IPS-15b (cell line): ENCODE results near the gene HSD17B14.
"Not testable (repeated sequence)": the region's sequence is repeated elsewhere in the genome, so short reads cannot be mapped to it uniquely, and the experiment has no call there.

Experiments
- H3K27me3 ChIP-seq: one replicate; pipeline ENCODE4 v1.6.1; 2013; ENCODE audit warnings: low read length; ENCODE audit not compliant: control insufficient read depth, insufficient read depth
- H3K36me3 ChIP-seq: one replicate; pipeline ENCODE4 v1.6.1; 2013; ENCODE audit warnings: low read length; ENCODE audit not compliant: control insufficient read depth, insufficient read depth
- H3K4me1 ChIP-seq: one replicate; pipeline ENCODE4 v1.6.1; 2013; ENCODE audit warnings: mild to moderate bottlenecking, low read length; ENCODE audit not compliant: control insufficient read depth, insufficient read depth
- H3K4me3 ChIP-seq: one replicate; pipeline ENCODE4 v1.5.1; 2013; ENCODE audit warnings: low read depth, low read length
- H3K9ac ChIP-seq: one replicate; pipeline ENCODE4 v1.6.1; 2013; ENCODE audit warnings: low read depth, mild to moderate bottlenecking, low read length
- H3K9me3 ChIP-seq: one replicate; pipeline ENCODE4 v1.6.1; 2013; ENCODE audit warnings: mild to moderate bottlenecking, low read length; ENCODE audit not compliant: control insufficient read depth, insufficient read depth

HSD17B14 gene

DNA sequence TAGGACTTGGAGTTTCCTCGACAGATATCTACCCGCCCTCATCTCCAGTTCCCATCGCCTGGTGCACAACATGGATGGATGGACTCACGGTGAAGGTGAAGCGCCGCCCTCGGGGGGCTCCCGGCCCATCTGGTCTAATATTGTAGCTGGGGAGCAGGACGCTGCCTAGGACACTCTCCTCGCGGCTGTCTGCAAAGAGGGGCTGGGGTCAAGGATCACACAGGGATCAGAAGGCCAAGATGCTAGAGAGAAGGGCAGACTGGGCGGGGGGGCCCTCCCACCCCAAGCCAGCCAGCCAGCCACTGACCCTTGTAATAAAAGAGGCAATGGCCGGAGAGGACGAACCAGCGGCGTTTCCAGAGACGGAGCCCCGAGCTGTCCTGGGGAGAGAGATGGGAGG lies 25.0 kb upstream of the HSD17B14 start:
- H3K9me3 ChIP-seq = no peaks in the 10 kb centered on the region
- H3K27me3 ChIP-seq = no peaks in the 10 kb centered on the region
- H3K36me3 ChIP-seq = no peaks in the 10 kb centered on the region
- no peak overlapping the region for H3K9ac ChIP-seq
- H3K4me3 ChIP-seq = no peak overlapping the region
- H3K4me1 ChIP-seq = no peaks in the 10 kb centered on the region

DNA sequence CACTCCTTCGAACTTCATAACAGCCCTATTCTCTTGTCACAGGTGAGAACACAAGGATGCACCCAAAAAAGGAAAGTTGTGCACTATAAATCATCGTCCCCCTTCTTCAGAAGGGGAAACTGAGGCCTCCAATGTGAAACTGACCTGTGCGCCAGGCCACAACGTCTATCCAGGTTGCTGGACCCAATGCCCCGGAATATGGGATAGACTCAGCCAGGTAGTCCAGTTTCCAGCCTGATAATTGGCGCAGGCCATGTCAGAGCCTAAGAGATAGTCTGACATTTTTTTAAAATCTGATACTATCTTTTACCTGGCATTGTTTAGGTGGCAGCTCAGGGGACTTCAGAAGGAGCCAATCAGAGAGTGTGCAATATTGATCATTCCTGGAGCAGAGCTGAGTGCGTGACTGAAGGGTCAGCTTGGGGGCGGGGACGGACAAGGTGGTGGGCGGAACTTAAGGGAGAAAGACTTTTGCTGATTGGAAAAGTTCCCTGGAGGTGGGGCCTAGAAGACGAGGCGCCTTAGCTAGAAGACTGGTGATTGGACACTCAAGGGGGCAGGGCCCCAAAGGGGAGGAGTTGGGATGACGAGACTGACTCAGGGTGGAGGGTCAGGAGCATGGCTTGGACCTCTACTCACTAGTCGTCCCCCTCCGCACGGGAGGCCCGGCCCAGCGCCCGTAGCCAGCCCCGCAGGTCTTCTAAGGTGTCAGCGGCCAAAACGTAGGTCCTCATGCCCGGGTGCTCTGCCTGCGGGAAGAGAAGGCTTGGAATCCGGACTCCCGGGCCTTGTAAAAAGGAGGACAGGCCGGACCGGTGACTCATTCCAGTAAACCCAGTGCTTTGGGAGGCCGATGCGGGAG lies 23.7 kb upstream of the HSD17B14 start:
- no peak overlapping the region for H3K4me3 ChIP-seq
- H3K9me3 ChIP-seq = no peaks in the 10 kb centered on the region
- no peaks in the 10 kb centered on the region for H3K4me1 ChIP-seq
- H3K9ac ChIP-seq = no peak overlapping the region
- no peaks in the 10 kb centered on the region for H3K27me3 ChIP-seq
- no peaks in the 10 kb centered on the region for H3K36me3 ChIP-seq

DNA sequence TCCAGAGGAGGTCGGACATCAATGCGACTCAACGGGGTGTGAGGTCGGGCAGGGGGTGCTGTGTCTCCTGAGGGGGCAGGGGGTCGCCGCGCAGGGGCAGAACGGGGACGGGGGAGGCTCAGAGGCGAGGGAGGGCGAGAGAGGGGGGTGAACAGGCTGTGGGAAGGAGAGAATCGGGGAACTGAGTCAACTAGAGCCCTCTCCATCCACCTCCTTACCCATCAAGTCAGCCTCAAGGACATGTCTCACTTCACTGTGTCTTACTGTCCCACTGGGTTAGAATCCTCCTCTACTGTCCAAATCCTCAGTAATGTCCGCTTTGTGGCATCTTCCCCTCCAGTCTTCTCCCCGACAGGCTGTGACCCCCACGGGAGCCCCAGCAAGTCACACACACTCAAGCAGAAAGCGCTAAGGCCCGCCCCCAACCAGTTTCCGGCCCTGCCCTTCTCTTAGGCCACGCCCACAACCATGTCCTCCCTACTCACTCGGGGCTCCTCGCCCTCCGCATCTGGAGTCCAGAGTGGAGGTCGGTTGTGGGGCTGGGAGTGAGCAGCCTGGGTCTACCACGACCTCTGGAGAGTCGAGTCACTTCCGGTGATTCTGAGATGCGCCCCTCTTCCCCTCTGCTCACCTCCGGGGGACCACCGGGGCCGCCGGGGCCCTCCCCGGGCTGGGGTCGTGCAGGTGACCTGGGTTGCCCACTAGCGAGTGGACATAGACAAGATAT lies 22.9 kb upstream of the HSD17B14 start:
- Histone ChIP-seq H3K27me3 (no peaks in the 10 kb centered on the region), H3K36me3 (no peaks in the 10 kb centered on the region), H3K4me1 (no peaks in the 10 kb centered on the region), H3K4me3 (peak overlapping the region; percentile 14), H3K9me3 (no peaks in the 10 kb centered on the region), H3K9ac (no peak overlapping the region)

DNA sequence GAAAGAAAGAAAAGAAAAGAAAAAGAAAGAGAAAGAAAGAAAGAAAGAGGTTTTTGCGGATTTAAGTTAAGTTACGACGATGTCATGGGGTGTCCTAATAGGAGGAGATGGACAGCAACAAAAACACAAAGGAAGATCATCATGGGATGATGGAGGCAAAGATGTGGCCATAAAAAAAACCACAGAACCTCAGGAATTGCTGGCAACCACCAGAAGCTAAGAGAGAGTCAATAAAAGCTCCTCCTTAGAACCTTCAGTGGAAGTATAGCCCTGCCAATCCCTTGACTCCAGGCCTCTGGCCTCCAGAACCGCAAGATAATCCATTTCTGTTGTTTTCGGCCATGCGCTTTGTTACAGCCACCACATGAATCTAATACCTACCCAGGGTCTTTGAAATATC lies 20.6 kb upstream of the HSD17B14 start:
- peaks cover 4% of the 10 kb centered on the region for H3K36me3 ChIP-seq
- no peaks in the 10 kb centered on the region for H3K4me1 ChIP-seq
- H3K9me3 ChIP-seq = no peaks in the 10 kb centered on the region
- H3K27me3 ChIP-seq = no peaks in the 10 kb centered on the region
- no peak overlapping the region for H3K9ac ChIP-seq
- H3K4me3 ChIP-seq = no peak overlapping the region

DNA sequence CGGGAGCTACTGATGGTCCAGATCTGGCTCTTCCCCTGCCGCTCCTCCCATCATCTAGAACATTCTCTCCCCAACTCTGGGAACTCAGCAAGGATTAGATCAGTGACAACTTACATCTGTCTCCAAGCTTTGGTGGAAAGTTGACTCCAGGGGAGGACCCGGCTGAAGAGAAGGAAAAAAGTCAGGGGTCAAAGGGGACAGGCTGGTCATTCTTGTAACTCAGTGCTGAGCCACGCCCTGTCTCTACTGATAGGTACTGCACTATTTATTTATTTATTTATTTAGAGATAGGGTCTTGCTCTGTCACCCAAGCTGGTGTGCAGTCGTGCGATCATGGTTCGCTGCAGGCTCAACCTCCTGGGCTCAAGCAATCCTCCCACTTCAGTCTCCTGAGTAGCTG lies 17.8 kb upstream of the HSD17B14 start:
- Histone ChIP-seq H3K4me1 (no peaks in the 10 kb centered on the region), H3K36me3 (peaks cover 4% of the 10 kb centered on the region), H3K27me3 (no peaks in the 10 kb centered on the region), H3K4me3 (no peak overlapping the region), H3K9ac (no peak overlapping the region), H3K9me3 (no peaks in the 10 kb centered on the region)

DNA sequence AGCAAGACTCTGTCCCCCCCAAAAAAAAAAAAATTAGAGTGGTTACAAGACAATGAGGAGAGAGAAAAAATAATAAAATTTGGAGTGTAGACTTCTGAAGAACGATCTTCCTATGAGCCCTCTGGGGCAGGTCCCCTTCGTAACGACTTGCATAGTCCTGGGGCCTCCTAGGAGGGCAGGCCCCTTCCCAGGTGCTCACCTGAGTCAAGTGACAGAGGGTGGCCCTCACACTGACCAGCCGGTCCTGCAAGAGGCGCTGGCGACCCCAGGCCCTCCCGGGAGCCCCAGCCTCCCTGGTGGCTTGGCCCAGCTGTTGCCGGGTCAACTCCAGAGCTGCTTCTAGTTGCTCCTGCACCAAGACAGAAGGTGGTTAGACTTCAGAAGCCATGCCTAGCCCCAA lies 17.2 kb upstream of the HSD17B14 start:
- no peaks in the 10 kb centered on the region for H3K27me3 ChIP-seq
- no peak overlapping the region for H3K9ac ChIP-seq
- H3K36me3 ChIP-seq = peaks cover 4% of the 10 kb centered on the region
- H3K9me3 ChIP-seq = no peaks in the 10 kb centered on the region
- no peaks in the 10 kb centered on the region for H3K4me1 ChIP-seq
- no peak overlapping the region for H3K4me3 ChIP-seq

DNA sequence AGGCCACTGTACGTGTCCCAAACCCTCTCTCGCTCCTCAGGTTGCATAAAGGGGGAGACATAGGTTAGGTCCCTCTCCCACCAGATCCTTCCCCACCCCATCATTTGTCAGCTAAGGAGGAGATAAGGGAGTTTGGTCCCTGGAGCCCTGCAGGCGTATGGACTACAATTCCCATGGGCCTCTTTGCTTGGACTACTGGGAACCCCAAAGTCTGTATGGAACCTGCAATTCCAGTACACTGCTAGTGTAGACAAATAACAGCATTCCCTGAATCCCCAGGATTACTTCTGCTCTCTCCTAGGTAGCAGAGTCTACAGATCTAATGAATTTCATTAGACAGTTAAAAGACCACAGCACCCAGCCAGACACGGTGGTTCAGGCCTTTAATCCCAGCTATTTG lies 16.0 kb upstream of the HSD17B14 start:
- Histone ChIP-seq H3K9ac (no peak overlapping the region), H3K4me3 (no peak overlapping the region), H3K27me3 (no peaks in the 10 kb centered on the region), H3K9me3 (no peaks in the 10 kb centered on the region), H3K4me1 (no peaks in the 10 kb centered on the region), H3K36me3 (peaks cover 4% of the 10 kb centered on the region)

DNA sequence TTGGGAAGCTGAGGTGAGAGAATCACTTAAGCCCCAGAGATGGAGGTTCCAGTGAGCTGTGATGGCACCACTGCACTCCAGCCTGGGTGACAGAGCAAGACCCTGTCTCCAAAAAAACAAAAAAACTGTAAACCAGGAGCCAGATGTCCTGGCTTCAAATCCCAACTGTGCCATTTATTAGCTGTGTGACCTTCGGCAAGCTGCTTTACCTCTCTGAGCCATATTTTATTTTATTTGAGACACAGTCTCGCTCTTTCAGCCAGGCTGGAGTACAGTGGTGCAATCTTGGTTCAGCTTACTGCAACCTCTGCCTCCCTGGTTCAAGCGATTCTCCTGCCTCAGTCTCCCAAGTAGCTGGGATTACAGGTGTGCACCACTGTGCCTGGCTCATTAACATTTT lies 10.4 kb upstream of the HSD17B14 start:
- not testable (repeated sequence) for H3K27me3 ChIP-seq, H3K36me3 ChIP-seq, H3K4me1 ChIP-seq, H3K4me3 ChIP-seq, H3K9me3 ChIP-seq, H3K9ac ChIP-seq

DNA sequence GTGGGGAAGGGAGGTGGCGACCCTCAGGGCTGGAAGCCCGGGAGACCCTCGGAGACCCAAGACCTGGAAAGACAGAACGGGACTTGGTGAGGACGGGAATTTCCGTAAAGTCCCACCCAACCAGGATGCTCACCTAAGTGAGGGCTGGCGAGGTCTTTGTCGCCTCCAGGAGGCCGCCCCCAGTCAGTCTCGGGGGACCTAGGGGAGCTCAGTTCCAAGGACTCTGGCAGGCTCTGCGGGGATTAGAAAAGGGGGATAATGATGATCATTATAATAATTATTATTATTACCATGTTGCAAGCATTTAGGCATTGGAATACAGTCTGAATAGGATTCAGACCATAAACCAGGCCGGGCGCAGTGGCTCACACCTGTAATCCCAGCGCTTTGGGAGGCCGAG lies 9.1 kb upstream of the HSD17B14 start:
- no peaks in the 10 kb centered on the region for H3K4me1 ChIP-seq
- no peaks in the 10 kb centered on the region for H3K27me3 ChIP-seq
- H3K9ac ChIP-seq = no peak overlapping the region
- H3K9me3 ChIP-seq = no peaks in the 10 kb centered on the region
- no peak overlapping the region for H3K4me3 ChIP-seq
- peaks cover 4% of the 10 kb centered on the region for H3K36me3 ChIP-seq

DNA sequence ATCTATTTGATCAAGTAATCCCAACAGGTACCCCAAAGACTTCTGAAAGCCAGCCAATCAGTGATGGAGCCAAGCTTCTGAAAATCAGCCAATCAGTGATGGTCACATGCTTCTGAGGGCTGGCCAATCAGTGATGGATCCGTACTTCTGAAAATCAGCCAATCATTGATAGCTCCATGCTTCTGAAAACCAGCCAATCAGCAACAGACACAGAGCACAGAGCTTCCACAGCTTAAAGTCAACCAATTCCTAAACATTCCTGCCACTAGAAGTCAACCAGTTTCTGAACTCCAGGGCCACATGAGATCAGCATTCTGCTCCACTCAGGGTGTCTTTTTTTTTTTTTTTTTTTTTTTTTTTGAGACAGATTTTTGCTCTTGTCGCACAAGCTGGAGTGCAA lies 8.2 kb upstream of the HSD17B14 start:
- Histone ChIP-seq H3K4me3 (no peak overlapping the region), H3K27me3 (no peaks in the 10 kb centered on the region), H3K9ac (no peak overlapping the region), H3K4me1 (no peaks in the 10 kb centered on the region), H3K36me3 (peaks cover 4% of the 10 kb centered on the region), H3K9me3 (no peaks in the 10 kb centered on the region)

DNA sequence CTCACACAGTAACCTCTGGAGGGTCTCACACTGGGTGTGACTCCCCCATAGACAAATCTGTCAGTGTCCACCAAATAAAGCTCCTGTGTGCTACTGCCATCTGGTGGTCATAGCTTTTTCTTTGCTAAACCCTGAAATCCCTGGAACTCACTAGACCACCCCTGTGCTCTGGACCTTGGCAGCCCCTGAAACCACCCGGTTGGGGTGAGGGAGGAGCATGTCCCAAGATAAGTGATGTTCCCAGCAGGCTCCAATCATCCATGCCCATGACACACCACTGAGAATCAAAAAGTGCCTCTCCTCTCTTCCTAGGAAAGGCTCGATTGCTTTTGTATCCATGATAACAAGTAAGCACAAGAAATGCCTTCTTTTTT lies 6.5 kb upstream of the HSD17B14 start:
- Histone ChIP-seq H3K36me3 (peaks cover 4% of the 10 kb centered on the region), H3K4me3 (no peak overlapping the region), H3K9ac (no peak overlapping the region), H3K9me3 (no peaks in the 10 kb centered on the region), H3K4me1 (no peaks in the 10 kb centered on the region), H3K27me3 (no peaks in the 10 kb centered on the region)

DNA sequence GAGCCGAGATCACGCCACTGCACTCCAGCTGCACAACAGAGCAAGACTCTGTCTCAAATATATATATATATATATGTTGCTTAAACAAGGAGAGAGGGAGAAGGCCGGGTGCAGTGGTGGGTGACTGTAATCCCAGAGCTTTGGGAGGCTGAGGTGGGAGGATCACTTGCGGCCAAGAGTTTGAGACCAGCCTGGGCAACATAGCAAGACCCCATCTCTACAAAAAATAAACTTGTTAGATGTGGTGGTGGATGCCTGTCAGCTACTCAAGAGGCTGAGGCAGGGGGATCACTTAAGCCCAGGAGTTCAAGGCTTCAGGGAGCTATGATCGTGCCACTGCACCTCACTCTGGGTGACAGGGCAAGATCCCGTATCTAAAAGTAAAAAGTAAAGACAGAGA lies 5.3 kb upstream of the HSD17B14 start:
- H3K27me3 ChIP-seq = no peaks in the 10 kb centered on the region
- no peaks in the 10 kb centered on the region for H3K9me3 ChIP-seq
- no peak overlapping the region for H3K4me3 ChIP-seq
- no peak overlapping the region for H3K9ac ChIP-seq
- no peaks in the 10 kb centered on the region for H3K4me1 ChIP-seq
- peaks cover 4% of the 10 kb centered on the region for H3K36me3 ChIP-seq
